SU-DHL-6 (cell line): ENCODE results near the gene SP140L.
"Not testable (repeated sequence)": the region's sequence is repeated elsewhere in the genome, so short reads cannot be mapped to it uniquely, and the experiment has no call there.

Experiments
- H2AFZ ChIP-seq: fragments of 200-600 bp; sonication (generic); 2 replicates; pipeline ENCODE4 v1.6.1; 2014; ENCODE audit warnings: low read depth, mild to moderate bottlenecking, moderate library complexity, mixed read lengths, antibody characterized with exemption, low read length; ENCODE audit not compliant: severe bottlenecking
- H3F3A ChIP-seq: fragments of 200-600 bp; shearing (Covaris generic); 2 replicates; pipeline ENCODE4 v1.6.0; 2016; ENCODE audit warnings: antibody characterized with exemption, mild to moderate bottlenecking; ENCODE audit not compliant: insufficient read depth
- H3K27ac ChIP-seq: fragments of 200-600 bp; sonication (generic); 2 replicates; pipeline ENCODE4 v1.5.1; 2016; ENCODE audit warnings: low read depth, mild to moderate bottlenecking, low read length, moderate library complexity, mixed read lengths
- H3K27me3 ChIP-seq: fragments of 200-600 bp; sonication (generic), shearing (Covaris generic); 2 replicates; pipeline ENCODE4 v1.6.0; 2014; ENCODE audit warnings: mild to moderate bottlenecking, low read length
- H3K36me3 ChIP-seq: fragments of 200-600 bp; sonication (generic); 2 replicates; pipeline ENCODE4 v1.6.1; 2014; ENCODE audit warnings: mild to moderate bottlenecking, low read length, mixed read lengths
- H3K4me2 ChIP-seq: fragments of 300-600, 200-600 bp; shearing (Covaris generic), sonication (generic); 2 replicates; pipeline ENCODE4 v1.6.0; 2014; ENCODE audit warnings: low read length, low read depth, mild to moderate bottlenecking; ENCODE audit not compliant: poor library complexity, severe bottlenecking
- H3K4me3 ChIP-seq: fragments of 200-600 bp; sonication (generic); 2 replicates; pipeline ENCODE4 v1.5.1; 2014; ENCODE audit warnings: antibody characterized with exemption, low read length, mild to moderate bottlenecking, mixed read lengths; ENCODE audit not compliant: insufficient read depth, poor library complexity, severe bottlenecking
- H3K79me2 ChIP-seq: fragments of 200-600 bp; sonication (generic); 2 replicates; pipeline ENCODE4 v1.6.1; 2014; ENCODE audit warnings: mild to moderate bottlenecking, low read length, moderate library complexity; ENCODE audit not compliant: insufficient read depth
- H3K9ac ChIP-seq: fragments of 200-600 bp; sonication (generic); 2 replicates; pipeline ENCODE4 v1.7.0; 2014; ENCODE audit warnings: mild to moderate bottlenecking, low read length
- H3K9me2 ChIP-seq: fragments of 200-600 bp; sonication (generic); replicated peaks from 2 replicates; pipeline ENCODE4 v1.6.1; 2014; ENCODE audit warnings: low read length; ENCODE audit not compliant: insufficient read depth
- H3K9me3 ChIP-seq: fragments of 200-600 bp; sonication (generic); 2 replicates; pipeline ENCODE4 v1.6.1; 2014; ENCODE audit warnings: low read length, mixed read lengths; ENCODE audit not compliant: insufficient read depth
- H4K20me1 ChIP-seq: fragments of 200-600 bp; sonication (generic); 2 replicates; pipeline ENCODE4 v1.6.1; 2014; ENCODE audit warnings: low read depth, mild to moderate bottlenecking, antibody characterized with exemption, low read length, moderate library complexity, mixed read lengths
- EZH2phosphoT487 ChIP-seq: fragments of 200-600 bp; sonication (generic), shearing (Covaris generic); conservative IDR thresholded peaks from 2 replicates; pipeline ENCODE4 v1.6.1; 2018; ENCODE audit warnings: mild to moderate bottlenecking, antibody characterized with exemption, low read length, moderate library complexity, mixed read lengths
- TF ChIP-seq, protein P1 (sequence below): fragments of 200-600 bp; sonication (generic); IDR thresholded peaks from one replicate; pipeline ENCODE4 v1.5.1; 2017; ENCODE audit warnings: antibody characterized with exemption, mild to moderate bottlenecking, low read length, moderate library complexity; ENCODE audit not compliant: insufficient read depth, poor library complexity, severe bottlenecking

The SP140L gene

GRCh38 chr2:230403746-230404145 lies 76.8 kb downstream of the SP140L start:
- no peaks in the 10 kb centered on the region for H3K9me3 ChIP-seq

DNA sequence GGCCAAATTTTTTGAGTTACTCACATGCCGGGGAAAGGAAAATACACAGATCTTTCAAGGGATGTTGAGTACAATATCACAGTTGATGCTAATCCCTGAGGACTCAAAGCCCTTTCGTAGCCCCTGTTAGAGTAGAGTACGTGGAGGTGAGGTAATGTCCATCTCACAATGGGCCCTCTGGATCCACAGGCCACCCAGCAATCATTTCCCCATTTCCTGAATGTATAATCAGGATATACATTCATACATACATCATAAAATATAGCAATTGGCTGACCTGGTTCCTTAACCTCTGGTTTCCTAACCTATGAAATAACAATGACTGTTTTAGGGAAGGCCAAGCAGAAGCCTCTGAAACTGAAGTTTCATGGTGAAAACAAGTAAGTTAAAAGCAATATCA lies 78.8 kb downstream of the SP140L start:
- Histone ChIP-seq H4K20me1 (no peaks in the 10 kb centered on the region), H3K79me2 (no peaks in the 10 kb centered on the region), H3K36me3 (0 out of 2 replicates have a peak, but pooled peaks cover 3% of the 10 kb centered on the region), H3K9me3 (no peaks in the 10 kb centered on the region), H3K4me2 (no peak overlapping the region), H3F3A (no peaks in the 10 kb centered on the region), H3K9me2 (no peaks in the 10 kb centered on the region), H3K9ac (no peak overlapping the region), H3K27me3 (no peaks in the 10 kb centered on the region), H3K4me3 (no peak overlapping the region), H2AFZ (no peak overlapping the region), H3K27ac (no peak overlapping the region)
- TF ChIP-seq, protein P1, sequence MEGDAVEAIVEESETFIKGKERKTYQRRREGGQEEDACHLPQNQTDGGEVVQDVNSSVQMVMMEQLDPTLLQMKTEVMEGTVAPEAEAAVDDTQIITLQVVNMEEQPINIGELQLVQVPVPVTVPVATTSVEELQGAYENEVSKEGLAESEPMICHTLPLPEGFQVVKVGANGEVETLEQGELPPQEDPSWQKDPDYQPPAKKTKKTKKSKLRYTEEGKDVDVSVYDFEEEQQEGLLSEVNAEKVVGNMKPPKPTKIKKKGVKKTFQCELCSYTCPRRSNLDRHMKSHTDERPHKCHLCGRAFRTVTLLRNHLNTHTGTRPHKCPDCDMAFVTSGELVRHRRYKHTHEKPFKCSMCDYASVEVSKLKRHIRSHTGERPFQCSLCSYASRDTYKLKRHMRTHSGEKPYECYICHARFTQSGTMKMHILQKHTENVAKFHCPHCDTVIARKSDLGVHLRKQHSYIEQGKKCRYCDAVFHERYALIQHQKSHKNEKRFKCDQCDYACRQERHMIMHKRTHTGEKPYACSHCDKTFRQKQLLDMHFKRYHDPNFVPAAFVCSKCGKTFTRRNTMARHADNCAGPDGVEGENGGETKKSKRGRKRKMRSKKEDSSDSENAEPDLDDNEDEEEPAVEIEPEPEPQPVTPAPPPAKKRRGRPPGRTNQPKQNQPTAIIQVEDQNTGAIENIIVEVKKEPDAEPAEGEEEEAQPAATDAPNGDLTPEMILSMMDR: no peak
- no peak for TF ChIP-seq EZH2phosphoT487

More at GRCh38 chr2:230403746-230404145, 76.8 kb downstream of the SP140L start:
- H3K9ac ChIP-seq: no peak overlapping the region
- 0 out of 2 replicates have a peak, but pooled peaks cover 3% of the 10 kb centered on the region for H3K36me3 ChIP-seq
- no peak overlapping the region for H3K27ac ChIP-seq
- no peaks in the 10 kb centered on the region for H3K9me2 ChIP-seq
- H4K20me1 ChIP-seq: no peaks in the 10 kb centered on the region
- no peak overlapping the region for H3K4me2 ChIP-seq
- no peaks in the 10 kb centered on the region for H3K27me3 ChIP-seq
- no peak overlapping the region for H3K4me3 ChIP-seq
- no peaks in the 10 kb centered on the region for H3F3A ChIP-seq
- H3K79me2 ChIP-seq: no peaks in the 10 kb centered on the region
- H2AFZ ChIP-seq: no peak overlapping the region
- TF ChIP-seq, protein P1: no peak
- TF ChIP-seq EZH2phosphoT487: no peak

DNA sequence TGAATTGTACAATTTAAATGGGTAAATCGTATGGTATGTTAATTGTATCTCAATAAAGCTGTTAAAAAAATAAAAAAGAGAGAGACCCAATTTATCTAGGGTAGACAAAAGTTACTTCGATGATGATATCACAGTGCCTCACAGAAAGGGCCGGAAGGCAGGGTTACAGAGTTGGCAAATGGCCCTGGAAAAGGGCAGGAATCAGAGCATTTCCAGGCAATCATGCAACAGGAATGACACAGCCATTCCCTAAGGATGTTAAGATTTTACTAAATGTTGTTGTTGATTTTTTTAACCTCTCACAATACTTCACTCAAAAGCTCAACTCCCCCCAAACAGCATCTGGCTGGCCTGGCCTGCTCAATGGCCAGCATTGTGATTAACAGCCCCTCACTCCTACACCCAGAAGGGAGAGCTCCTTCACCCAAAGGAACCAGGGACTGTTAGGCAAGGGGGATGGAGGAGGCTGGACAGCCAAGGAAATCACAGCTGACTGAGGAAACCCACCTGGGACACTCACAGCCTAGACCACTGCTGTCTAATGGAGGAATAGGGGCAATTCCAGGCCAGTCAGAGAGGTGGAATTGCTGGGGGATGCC lies 81.3 kb downstream of the SP140L start:
- H4K20me1 ChIP-seq: no peaks in the 10 kb centered on the region
- no peaks in the 10 kb centered on the region for H3K9me3 ChIP-seq
- no peak overlapping the region for H3K27ac ChIP-seq

DNA sequence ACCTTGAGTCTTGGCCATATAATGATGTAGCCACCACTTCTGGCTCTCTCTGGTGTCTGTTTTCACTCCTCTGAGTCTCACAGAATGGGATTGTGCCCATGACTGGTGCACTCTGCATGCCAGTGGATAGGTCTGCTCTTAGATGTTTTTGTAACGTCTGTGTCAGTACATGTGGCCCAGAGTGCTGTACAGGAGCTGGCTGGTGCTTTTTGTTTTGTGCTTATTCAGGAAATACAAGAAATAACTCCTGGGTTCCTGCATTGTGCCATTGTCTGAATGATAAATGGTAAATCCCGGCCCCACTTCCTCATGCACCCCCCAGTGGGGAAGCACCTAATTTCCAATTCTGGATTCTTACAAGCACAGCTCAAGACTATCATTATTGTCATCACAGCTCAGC lies 82.3 kb downstream of the SP140L start:
- not testable (repeated sequence) for H3K9ac ChIP-seq, H3K9me2 ChIP-seq, H3K27ac ChIP-seq, H2AFZ ChIP-seq, H4K20me1 ChIP-seq, H3K79me2 ChIP-seq, H3K4me2 ChIP-seq, H3K9me3 ChIP-seq, H3F3A ChIP-seq, H3K4me3 ChIP-seq, H3K27me3 ChIP-seq, H3K36me3 ChIP-seq

More for the DNA sequence above, 81.3 kb downstream of the SP140L start:
- no peaks in the 10 kb centered on the region for H3K9me2 ChIP-seq
- H3K4me2 ChIP-seq: no peak overlapping the region
- TF ChIP-seq, protein P1: no peak
- no peaks in the 10 kb centered on the region for H3F3A ChIP-seq
- H3K4me3 ChIP-seq: no peak overlapping the region
- no peaks in the 10 kb centered on the region for H3K27me3 ChIP-seq
- no peak overlapping the region for H2AFZ ChIP-seq
- no peaks in the 10 kb centered on the region for H3K36me3 ChIP-seq
- H3K79me2 ChIP-seq: no peaks in the 10 kb centered on the region
- no peak overlapping the region for H3K9ac ChIP-seq
